K562 (cell line): ENCODE measurements around the gene ZP1. TPM values are rescaled to one million over a fixed set of nuclear protein-coding genes. Genes with fewer than 3 reads are reported as not detected.

ENCODE experiments used
- DMBX1 ChIP-seq: fragments of 250-450 bp; sonication (Bioruptor Pico); IDR thresholded peaks from 2 replicates; pipeline ENCODE4 v1.8.0; 2022; ENCODE audit warnings: inconsistent platforms, mild to moderate bottlenecking, moderate library complexity, borderline replicate concordance
- EHMT2 ChIP-seq: fragments of 450-650 bp; IDR thresholded peaks from 2 replicates; pipeline ENCODE4 v1.6.1; 2018; ENCODE audit warnings: antibody characterized with exemption
- ETV5 ChIP-seq: sonication (generic); formaldehyde crosslinking; IDR thresholded peaks from 2 replicates; pipeline ENCODE4 v1.4.0; 2020; ENCODE audit warnings: low read depth, mild to moderate bottlenecking, missing genetic modification reagents
- FOXJ3 ChIP-seq: sonication (generic); formaldehyde crosslinking; IDR thresholded peaks from 2 replicates; pipeline ENCODE4 v1.4.0; 2020; ENCODE audit warnings: mild to moderate bottlenecking, missing genetic modification reagents
- IRF2 ChIP-seq: sonication (generic); formaldehyde crosslinking; IDR thresholded peaks from 2 replicates; pipeline ENCODE4 v1.8.1; 2022; ENCODE audit warnings: mild to moderate bottlenecking, missing genetic modification reagents
- NELFE ChIP-seq: IDR thresholded peaks from 2 replicates; pipeline ENCODE4 v1.6.1; 2011; ENCODE audit warnings: mild to moderate bottlenecking; ENCODE audit not compliant: insufficient read depth, insufficient read length
- NEUROD1 ChIP-seq: fragments of 150-350 bp; IDR thresholded peaks from 2 replicates; pipeline ENCODE4 v1.6.1; 2014; ENCODE audit warnings: borderline replicate concordance, low read length, low read depth; ENCODE audit not compliant: partially characterized antibody
- NFXL1 ChIP-seq: fragments of 450-650 bp; formaldehyde crosslinking; IDR thresholded peaks from 2 replicates; pipeline ENCODE4 v1.4.0; 2021; ENCODE audit warnings: mild to moderate bottlenecking
- NRF1 ChIP-seq, 2 experiments: fragments of 450-650 bp; IDR thresholded peaks in 1 of 2; conservative IDR thresholded peaks in 1 of 2; 2 replicates each; pipeline ENCODE4 v1.6.1; 2014; ENCODE audit warnings: mild to moderate bottlenecking in 2 of 2
- POLR2B ChIP-seq: fragments of 450-650 bp; IDR thresholded peaks from 2 replicates; pipeline ENCODE4 v1.6.1; 2018; ENCODE audit warnings: low read depth; ENCODE audit not compliant: partially characterized antibody
- TAF15 ChIP-seq: fragments of 200-400 bp; formaldehyde crosslinking; IDR thresholded peaks from 2 replicates; pipeline ENCODE4 v1.6.1; 2017; ENCODE audit warnings: mild to moderate bottlenecking, low read depth, low read length, moderate library complexity
- THRAP3 ChIP-seq: fragments of 450-650 bp; IDR thresholded peaks from 2 replicates; pipeline ENCODE4 v1.6.1; 2016; ENCODE audit warnings: mild to moderate bottlenecking, inconsistent platforms, borderline replicate concordance
- ZNF134 ChIP-seq: fragments of 250-450 bp; sonication (Bioruptor Pico); conservative IDR thresholded peaks from 2 replicates; pipeline ENCODE4 v1.4.0; 2020
- ZNF24 ChIP-seq: fragments of 450-650 bp; IDR thresholded peaks from 2 replicates; pipeline ENCODE4 v1.6.1; 2016
- ZNF263 ChIP-seq: sonication (generic); formaldehyde crosslinking; IDR thresholded peaks from 2 replicates; pipeline ENCODE4 v1.8.0; 2022; ENCODE audit warnings: mild to moderate bottlenecking, missing genetic modification reagents, borderline replicate concordance
- polyA plus RNA-seq, 8 experiments: library from polyadenylated mRNA; depleted of rRNA in 4 of 8; stranded (reverse) in 5 of 8; unstranded in 3 of 8; fragments of >200 nt; fragmentation: Nextera tagmentation in 2 of 8; fragmentation: Illumina TruSeq in 1 of 8; extraction: Ambion mirVana in 2 of 8; extraction: Trizol in 1 of 8; gene quantifications; 2 replicates each; pipeline versions ENCODE4 v1.2.1 to v1.2.3, GENCODE V29; 2011 to 2014; ENCODE audit warnings: inconsistent platforms in 1 of 8, missing spikeins in 1 of 8
- total RNA-seq, 7 experiments: library from RNA; depleted of rRNA in 6 of 7; stranded (reverse); fragments of >200 nt in 6 of 7; fragmentation: Illumina TruSeq in 2 of 7; extraction: Trizol in 2 of 7; gene quantifications; 2 replicates each; pipeline versions ENCODE4 v1.2.1 to v1.2.3, GENCODE V29; 2011 to 2021; ENCODE audit warnings: low replicate concordance in 1 of 7
- TF ChIP-seq, protein P1 (sequence below), 3 experiments: fragments of 200-800 bp in 1 of 3; sonication (Bioruptor generic) in 1 of 3; sonication (generic) in 1 of 3; formaldehyde crosslinking in 1 of 3; IDR thresholded peaks; 2 replicates each; pipeline versions ENCODE4 v1.6.1 to v1.8.0; 2016 to 2022; ENCODE audit warnings: mild to moderate bottlenecking in 2 of 3, missing compliant biosample characterization in 2 of 3, missing genetic modification characterization in 2 of 3, missing genetic modification reagents in 1 of 3
- TF ChIP-seq, protein P2 (sequence below): sonication (generic); formaldehyde crosslinking; IDR thresholded peaks from 2 replicates; pipeline ENCODE4 v1.8.0; 2022; ENCODE audit warnings: mild to moderate bottlenecking, missing genetic modification reagents
- TF ChIP-seq, protein P3 (sequence below): sonication (generic); formaldehyde crosslinking; IDR thresholded peaks from 2 replicates; pipeline ENCODE4 v1.8.0; 2023; ENCODE audit warnings: mild to moderate bottlenecking, missing genetic modification reagents
- TF ChIP-seq, protein P4 (sequence below): sonication (generic); formaldehyde crosslinking; IDR thresholded peaks from 2 replicates; pipeline ENCODE4 v1.9.0; 2022; ENCODE audit warnings: mild to moderate bottlenecking, missing genetic modification reagents
- TF ChIP-seq, protein P5 (sequence below): fragments of 450-650 bp; formaldehyde crosslinking; IDR thresholded peaks from 2 replicates; pipeline ENCODE4 v1.4.0; 2022; ENCODE audit warnings: missing genetic modification characterization
- TF ChIP-seq, protein P6 (sequence below): fragments of 250-450 bp; sonication (Bioruptor Pico); IDR thresholded peaks from 2 replicates; pipeline ENCODE4 v1.5.0; 2020; ENCODE audit warnings: mild to moderate bottlenecking

ZP1 gene
- total and polyA plus RNA-seq, 9 of the 15 experiments (the other 6 are each of a cell fraction or from before 2014, with no cell fraction given): 0.11 to 0.15 TPM; not detected in 7

DNA sequence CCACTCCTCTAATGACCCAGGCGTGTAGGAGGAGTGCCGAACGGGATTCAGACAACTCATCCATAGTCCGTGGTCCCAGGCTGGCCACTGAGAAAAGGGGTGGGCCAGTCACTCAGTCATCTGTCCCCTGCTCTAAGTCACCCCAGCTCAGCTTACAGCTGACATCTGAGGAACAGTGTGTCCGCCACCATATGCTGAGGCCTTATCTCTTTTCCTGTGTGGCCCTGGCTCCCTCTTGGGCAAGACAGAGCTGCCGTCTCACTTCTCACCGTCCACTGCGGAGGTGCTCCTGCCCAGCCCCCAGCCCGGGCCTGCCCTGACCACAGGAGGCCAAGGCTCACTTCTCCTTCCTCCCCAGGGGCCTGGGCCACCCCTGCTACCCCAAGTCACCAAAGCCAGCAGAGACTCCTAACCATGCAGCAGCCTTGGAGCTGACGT, 18.6 kb upstream of the ZP1 start (continued):
- TF ChIP-seq, protein P1, sequence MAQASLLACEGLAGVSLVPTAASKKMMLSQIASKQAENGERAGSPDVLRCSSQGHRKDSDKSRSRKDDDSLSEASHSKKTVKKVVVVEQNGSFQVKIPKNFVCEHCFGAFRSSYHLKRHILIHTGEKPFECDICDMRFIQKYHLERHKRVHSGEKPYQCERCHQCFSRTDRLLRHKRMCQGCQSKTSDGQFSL (CRISPR knock-in tag; IDR thresholded peaks at IDR 0.05): no peak
- TF ChIP-seq, protein P1 (tag; IDR thresholded peaks at IDR 0.05): no peak
- TF ChIP-seq IRF2 (CRISPR knock-in tag) (no peak), DMBX1 (CRISPR knock-in tag) (no peak), FOXJ3 (CRISPR knock-in tag) (no peak), TAF15 (no peak), EHMT2 (no peak), ZNF24 (no peak), ZNF263 (peak; percentile 88), ZNF134 (CRISPR knock-in tag) (no peak), NELFE (no peak), NFXL1 (CRISPR knock-in tag) (no peak), THRAP3 (no peak), NEUROD1 (no peak), POLR2B (no peak), NRF1 (conservative IDR thresholded peaks at IDR 0.05 in 1 of 2, IDR thresholded peaks at IDR 0.05 in 1 of 2) (peak in 1 of 2 experiments; percentile 39; a peak in 2 of 4 replicates), ETV5 (CRISPR knock-in tag) (peak; percentile 69)
- TF ChIP-seq, protein P2, sequence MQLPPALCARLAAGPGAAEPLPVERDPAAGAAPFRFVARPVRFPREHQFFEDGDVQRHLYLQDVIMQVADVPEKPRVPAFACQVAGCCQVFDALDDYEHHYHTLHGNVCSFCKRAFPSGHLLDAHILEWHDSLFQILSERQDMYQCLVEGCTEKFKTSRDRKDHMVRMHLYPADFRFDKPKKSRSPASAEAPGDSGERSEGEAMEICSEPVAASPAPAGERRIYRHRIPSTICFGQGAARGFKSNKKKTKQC (CRISPR knock-in tag): no peak
- TF ChIP-seq, protein P3, sequence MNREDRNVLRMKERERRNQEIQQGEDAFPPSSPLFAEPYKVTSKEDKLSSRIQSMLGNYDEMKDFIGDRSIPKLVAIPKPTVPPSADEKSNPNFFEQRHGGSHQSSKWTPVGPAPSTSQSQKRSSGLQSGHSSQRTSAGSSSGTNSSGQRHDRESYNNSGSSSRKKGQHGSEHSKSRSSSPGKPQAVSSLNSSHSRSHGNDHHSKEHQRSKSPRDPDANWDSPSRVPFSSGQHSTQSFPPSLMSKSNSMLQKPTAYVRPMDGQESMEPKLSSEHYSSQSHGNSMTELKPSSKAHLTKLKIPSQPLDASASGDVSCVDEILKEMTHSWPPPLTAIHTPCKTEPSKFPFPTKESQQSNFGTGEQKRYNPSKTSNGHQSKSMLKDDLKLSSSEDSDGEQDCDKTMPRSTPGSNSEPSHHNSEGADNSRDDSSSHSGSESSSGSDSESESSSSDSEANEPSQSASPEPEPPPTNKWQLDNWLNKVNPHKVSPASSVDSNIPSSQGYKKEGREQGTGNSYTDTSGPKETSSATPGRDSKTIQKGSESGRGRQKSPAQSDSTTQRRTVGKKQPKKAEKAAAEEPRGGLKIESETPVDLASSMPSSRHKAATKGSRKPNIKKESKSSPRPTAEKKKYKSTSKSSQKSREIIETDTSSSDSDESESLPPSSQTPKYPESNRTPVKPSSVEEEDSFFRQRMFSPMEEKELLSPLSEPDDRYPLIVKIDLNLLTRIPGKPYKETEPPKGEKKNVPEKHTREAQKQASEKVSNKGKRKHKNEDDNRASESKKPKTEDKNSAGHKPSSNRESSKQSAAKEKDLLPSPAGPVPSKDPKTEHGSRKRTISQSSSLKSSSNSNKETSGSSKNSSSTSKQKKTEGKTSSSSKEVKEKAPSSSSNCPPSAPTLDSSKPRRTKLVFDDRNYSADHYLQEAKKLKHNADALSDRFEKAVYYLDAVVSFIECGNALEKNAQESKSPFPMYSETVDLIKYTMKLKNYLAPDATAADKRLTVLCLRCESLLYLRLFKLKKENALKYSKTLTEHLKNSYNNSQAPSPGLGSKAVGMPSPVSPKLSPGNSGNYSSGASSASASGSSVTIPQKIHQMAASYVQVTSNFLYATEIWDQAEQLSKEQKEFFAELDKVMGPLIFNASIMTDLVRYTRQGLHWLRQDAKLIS: no peak
- TF ChIP-seq, protein P4, sequence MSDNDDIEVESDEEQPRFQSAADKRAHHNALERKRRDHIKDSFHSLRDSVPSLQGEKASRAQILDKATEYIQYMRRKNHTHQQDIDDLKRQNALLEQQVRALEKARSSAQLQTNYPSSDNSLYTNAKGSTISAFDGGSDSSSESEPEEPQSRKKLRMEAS (CRISPR knock-in tag): no peak; the same call in 1 of the 2 replicates
- TF ChIP-seq, protein P5, sequence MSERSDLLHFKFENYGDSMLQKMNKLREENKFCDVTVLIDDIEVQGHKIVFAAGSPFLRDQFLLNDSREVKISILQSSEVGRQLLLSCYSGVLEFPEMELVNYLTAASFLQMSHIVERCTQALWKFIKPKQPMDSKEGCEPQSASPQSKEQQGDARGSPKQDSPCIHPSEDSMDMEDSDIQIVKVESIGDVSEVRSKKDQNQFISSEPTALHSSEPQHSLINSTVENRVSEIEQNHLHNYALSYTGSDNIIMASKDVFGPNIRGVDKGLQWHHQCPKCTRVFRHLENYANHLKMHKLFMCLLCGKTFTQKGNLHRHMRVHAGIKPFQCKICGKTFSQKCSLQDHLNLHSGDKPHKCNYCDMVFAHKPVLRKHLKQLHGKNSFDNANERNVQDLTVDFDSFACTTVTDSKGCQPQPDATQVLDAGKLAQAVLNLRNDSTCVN (CRISPR knock-in tag): no peak
- TF ChIP-seq, protein P6, sequence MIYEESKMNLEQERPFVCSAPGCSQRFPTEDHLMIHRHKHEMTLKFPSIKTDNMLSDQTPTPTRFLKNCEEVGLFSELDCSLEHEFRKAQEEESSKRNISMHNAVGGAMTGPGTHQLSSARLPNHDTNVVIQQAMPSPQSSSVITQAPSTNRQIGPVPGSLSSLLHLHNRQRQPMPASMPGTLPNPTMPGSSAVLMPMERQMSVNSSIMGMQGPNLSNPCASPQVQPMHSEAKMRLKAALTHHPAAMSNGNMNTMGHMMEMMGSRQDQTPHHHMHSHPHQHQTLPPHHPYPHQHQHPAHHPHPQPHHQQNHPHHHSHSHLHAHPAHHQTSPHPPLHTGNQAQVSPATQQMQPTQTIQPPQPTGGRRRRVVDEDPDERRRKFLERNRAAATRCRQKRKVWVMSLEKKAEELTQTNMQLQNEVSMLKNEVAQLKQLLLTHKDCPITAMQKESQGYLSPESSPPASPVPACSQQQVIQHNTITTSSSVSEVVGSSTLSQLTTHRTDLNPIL: no peak
